ENCODE results near the gene SLC16A12. TPM values are rescaled to one million over a fixed set of nuclear protein-coding genes. Genes with fewer than 3 reads are reported as not detected.
A peak's percentile ranks its signal among the peaks of the same experiment; 100 is the strongest.

Gene SLC16A12
- total and polyA plus RNA-seq, 10 of the 15 experiments (the other 5 are each of a cell fraction or from before 2014, with no cell fraction given): not detected

- ATAC-seq (peak; percentile 59), DNase-seq (ENCODE audit: low read depth, low spot score) (no peak), FAIRE-seq (no peak)
- H3K27ac ChIP-seq (ENCODE audit: control insufficient read depth, insufficient read depth): peak overlapping the region; percentile 65
- intact Hi-C loops (cut with micrococcal nuclease; ENCODE audit: unreplicated experiment): loop anchor here (1.0 to 10.0 kb wide), 2 partner anchors 21 to 398 kb away; partner anchors contain the start of genes FAS and IFIT5
- in situ Hi-C loops (cut with MboI): no loop called here
- no peaks in the 10 kb centered on the region for H3K27me3 ChIP-seq (replicated peaks in 1 of 2; ENCODE audit: control insufficient read depth in 2 of 2, insufficient read depth in 2 of 2, low read length in 1 of 2)
- H3K4me2 ChIP-seq (ENCODE audit: control insufficient read depth, insufficient read depth): peak overlapping the region; percentile 93
- H2AFZ ChIP-seq (ENCODE audit: control insufficient read depth, low read depth, low read length): peak overlapping the region; percentile 56
- 0 out of 2 replicates have a peak, but pooled peaks have one; percentile 34 for TF ChIP-seq RUNX3 (IDR thresholded peaks at IDR 0.05; ENCODE audit: low read length)
- TF ChIP-seq ESRRA (IDR thresholded peaks at IDR 0.05; ENCODE audit: low read length): no peak
- TF ChIP-seq SMARCA5 (IDR thresholded peaks at IDR 0.05): no peak
- no peak for TF ChIP-seq RB1 (IDR thresholded peaks at IDR 0.05; ENCODE audit: borderline replicate concordance)
- POLR2A ChIA-PET: interaction anchor here (0.5 to 3.3 kb wide), 8 partner anchors 16 to 331 kb away, joined by 3 to 18 read pairs (median 6); partner anchors contain the start of genes IFIT2 and IFIT5
- RAD21 ChIA-PET (ENCODE audit: unreplicated experiment): interaction anchor here (0.6 to 2.8 kb wide), 13 partner anchors 21 to 747 kb away, joined by 3 to 20 read pairs (median 3); partner anchors contain the start of genes IFIT2 and IFIT5
- H3K4me1 ChIP-seq (ENCODE audit: control insufficient read depth, insufficient read depth, low read length): no peaks in the 10 kb centered on the region; the same call in 1 of the 2 replicates
- 52% methylated on average over 2 of the region's 2 CpGs for WGBS (ENCODE audit: insufficient coverage, insufficient replicate concordance, low lambda C conversion rate, missing lambda C conversion rate)
- TSS peak; percentile 81 for BruUV-seq (replicated peaks)
- peak overlapping the region; percentile 67 for H3K4me3 ChIP-seq
- CTCF ChIA-PET: interaction anchor here (0.6 to 8.5 kb wide), 13 partner anchors 13 to 1021 kb away, joined by 3 to 97 read pairs (median 6); partner anchors contain the start of genes IFIT2 and IFIT5
- no peaks in the 10 kb centered on the region for H3K36me3 ChIP-seq (ENCODE audit: control insufficient read depth in 2 of 2, insufficient read depth in 2 of 2, low read length in 1 of 2)
- SMC1A ChIA-PET (ENCODE audit: uncharacterized antibody, unreplicated experiment): interaction anchor here (0.7 to 4.1 kb wide), 21 partner anchors 9 to 487 kb away, joined by 3 to 42 read pairs (median 4); partner anchors contain the start of gene IFIT5
- H3K79me2 ChIP-seq (ENCODE audit: control insufficient read depth, insufficient read depth, low read length): peaks cover 25% of the 10 kb centered on the region
- peak overlapping the region; percentile 71 for H3K9ac ChIP-seq (ENCODE audit: control insufficient read depth, insufficient read depth, low read length)
- no peaks in the 10 kb centered on the region; the same call in 2 of the 3 replicates for H3K9me3 ChIP-seq (replicated peaks; ENCODE audit: control insufficient read depth, insufficient read depth, low read length)
- no peaks in the 10 kb centered on the region for H4K20me1 ChIP-seq (ENCODE audit: control insufficient read depth, insufficient read depth)
Observed at GRCh38 chr10:89392974-89393373, 142.4 kb downstream of the SLC16A12 start.
